HFF-Myc (cell line): ENCODE measurements around the gene RPH3AL.

Experiments used
- DNase-seq: peaks from one replicate; pipeline ENCODE4 v3.0.0-alpha.2; 2011; ENCODE audit warnings: low read depth; ENCODE audit errors: extremely low read depth
- H3K4me3 ChIP-seq: replicated peaks from 2 replicates; pipeline ENCODE4 v1.5.1; 2011; ENCODE audit warnings: low read depth, mild to moderate bottlenecking, control low read depth, low read length
- TF ChIP-seq, protein P1 (sequence below): IDR thresholded peaks from 2 replicates; pipeline ENCODE4 v1.5.1; 2012; ENCODE audit warnings: mild to moderate bottlenecking, low read depth, low read length, control low read depth; ENCODE audit errors: missing control alignments

The RPH3AL gene

DNA sequence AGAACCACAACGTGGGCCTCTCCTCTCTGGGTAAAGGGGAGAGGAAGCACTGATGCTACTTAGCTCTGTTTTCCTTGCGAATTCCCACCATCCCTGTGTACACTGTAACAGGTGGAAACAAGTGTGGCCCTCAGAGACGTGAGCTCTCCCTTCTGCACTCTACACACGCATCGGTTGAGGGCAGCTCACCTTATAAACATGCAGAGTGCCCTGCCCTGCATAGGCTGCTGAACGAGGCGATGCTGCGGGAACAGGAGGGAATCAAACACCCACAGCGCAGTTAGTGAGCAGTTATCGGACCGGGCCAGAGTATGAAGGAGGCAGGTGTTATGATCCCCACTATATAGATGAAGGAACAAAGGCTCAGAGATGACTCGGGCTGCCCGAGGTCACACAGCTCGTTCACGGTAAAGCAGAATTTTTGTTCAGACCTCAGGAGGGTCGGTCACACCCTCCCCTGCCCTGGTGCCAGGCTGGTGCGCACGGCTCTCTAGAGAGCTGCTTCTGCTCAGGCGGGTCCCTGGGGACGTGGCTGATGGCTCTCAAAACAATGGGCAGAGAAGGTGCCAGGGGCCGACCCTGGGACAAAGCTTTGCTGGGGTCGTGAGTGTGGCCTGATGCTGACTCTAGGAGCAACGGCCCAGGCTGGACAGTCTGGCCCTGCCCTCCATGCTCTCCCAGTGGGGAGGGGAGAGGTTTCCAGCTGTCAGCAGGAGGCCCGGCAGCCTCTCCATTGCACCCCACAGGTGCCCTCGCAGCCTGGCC lies 68.5 kb downstream of the RPH3AL start:
- DNase-seq: no peak
- TF ChIP-seq, protein P1, sequence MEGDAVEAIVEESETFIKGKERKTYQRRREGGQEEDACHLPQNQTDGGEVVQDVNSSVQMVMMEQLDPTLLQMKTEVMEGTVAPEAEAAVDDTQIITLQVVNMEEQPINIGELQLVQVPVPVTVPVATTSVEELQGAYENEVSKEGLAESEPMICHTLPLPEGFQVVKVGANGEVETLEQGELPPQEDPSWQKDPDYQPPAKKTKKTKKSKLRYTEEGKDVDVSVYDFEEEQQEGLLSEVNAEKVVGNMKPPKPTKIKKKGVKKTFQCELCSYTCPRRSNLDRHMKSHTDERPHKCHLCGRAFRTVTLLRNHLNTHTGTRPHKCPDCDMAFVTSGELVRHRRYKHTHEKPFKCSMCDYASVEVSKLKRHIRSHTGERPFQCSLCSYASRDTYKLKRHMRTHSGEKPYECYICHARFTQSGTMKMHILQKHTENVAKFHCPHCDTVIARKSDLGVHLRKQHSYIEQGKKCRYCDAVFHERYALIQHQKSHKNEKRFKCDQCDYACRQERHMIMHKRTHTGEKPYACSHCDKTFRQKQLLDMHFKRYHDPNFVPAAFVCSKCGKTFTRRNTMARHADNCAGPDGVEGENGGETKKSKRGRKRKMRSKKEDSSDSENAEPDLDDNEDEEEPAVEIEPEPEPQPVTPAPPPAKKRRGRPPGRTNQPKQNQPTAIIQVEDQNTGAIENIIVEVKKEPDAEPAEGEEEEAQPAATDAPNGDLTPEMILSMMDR: no peak

DNA sequence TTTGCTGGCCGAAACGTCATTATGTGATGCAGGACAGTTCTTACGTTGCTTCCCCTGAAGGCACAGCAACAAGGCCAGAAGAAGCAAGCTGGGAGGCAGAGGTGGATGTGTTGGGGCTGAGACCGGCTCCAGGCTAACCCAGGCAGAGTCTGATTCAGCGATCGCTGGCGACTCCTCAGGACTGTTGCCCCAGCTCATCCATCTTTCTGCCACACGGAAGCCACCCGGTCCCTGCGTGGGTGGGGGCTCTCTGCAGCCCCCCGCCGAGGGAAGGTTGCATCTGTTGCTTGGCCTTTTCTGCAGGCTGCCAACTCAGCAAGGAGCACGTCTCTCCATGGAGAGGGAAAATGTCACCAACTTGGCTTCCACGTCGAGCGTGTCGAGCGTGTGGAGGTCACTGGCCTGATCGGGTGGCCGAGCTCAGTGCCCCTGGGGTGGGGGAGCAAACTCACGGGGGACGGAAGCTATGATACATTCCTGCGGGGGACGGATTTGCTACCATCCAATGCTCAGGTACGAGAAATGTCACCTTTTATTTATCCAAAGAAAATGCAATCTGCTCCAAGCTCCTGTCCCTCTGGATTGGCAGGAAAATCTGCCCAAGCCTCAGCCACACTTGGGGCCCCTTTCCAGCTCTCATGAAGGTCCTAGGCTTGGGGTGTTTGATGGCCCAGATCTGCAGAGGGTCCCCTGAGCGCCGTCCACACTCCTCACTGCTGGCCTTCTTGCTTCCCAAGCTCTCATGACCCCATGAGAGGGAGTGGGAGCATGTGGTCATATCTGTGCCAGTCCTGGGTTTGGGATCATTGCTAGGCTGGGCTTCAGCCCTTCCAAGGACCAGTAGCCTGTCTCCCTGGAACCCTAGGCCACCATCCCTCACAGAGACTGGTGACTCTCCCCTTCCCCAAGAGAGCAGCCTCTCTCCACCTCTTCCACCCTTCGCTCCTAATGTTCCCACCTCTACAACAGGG lies 69.4 kb downstream of the RPH3AL start:
- no peak for DNase-seq
- TF ChIP-seq, protein P1: no peak
- no peak overlapping the region for H3K4me3 ChIP-seq

More for the DNA sequence above, 68.5 kb downstream of the RPH3AL start:
- H3K4me3 ChIP-seq: no peak overlapping the region

DNA sequence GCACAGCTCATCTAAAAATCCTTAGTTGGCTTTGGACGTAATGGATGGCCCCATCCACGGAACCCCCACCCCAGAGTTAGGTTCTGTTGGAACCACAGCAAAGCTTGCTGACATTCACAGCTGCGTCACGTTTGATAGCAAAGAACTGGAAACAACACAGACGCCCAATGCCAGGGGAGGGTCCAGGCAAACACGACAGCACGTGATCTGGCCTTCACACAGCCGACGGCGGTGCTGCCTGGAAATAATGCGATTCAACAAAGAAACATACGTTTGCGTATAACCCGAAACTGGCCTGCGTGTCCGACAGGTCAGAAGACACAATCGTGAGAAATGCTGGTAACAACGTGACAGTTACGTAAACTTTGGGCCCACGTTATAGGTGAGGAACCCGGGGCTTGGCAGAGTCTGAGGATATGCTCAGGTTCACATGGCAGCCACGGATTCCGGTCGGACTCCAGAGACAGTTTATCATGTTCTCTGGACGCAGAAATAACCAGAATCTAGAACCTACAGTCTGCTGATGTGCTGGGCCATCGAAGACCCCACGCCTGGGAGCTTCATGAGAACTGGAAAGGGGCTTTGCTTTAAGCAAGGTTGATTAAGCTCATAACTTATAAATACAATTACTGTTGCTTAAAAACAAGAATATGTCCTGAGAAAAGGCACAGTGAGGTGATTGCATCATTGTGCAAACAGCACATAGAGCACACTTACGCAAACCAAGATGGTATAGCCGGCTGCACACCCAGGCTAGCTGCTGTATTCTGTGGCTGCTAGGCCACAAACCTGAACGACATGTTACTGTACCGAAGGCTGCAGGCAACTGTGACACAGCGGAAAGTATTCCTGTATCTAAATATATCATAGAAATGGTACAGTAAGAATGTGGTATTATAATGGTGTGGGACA lies 70.4 kb downstream of the RPH3AL start:
- TF ChIP-seq, protein P1: no peak
- H3K4me3 ChIP-seq: no peak overlapping the region
- no peak for DNase-seq

DNA sequence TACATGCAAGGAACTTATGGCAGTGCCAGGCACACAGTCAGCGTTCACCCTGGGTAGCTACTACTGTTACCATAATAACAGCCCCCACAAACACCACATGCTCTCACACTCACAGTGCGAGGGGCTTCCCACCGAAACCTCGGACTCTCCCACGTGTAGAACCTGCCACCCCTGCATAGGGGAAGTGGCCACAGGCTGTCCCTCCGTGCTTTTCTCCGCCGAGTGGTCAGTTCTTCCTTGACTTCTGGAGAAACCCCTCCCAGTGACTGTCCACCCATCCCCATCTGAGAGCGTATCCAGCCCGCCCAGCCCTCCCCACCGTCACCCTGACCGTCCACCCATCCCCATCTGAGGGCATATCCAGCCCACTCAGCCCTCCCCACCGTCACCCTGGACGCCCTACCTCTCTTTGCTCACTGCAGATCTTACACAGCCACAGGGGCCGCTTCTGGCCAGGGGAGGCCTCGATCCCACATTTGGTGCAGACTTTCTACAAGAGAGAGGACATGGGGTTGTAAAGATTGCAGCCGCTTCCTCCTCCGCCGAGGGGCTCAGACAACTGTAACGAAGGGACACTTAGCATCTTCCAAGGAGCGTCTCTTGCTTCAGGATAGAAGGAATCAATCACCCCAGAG lies 71.1 kb downstream of the RPH3AL start:
- no peak for DNase-seq
- TF ChIP-seq, protein P1: no peak
- H3K4me3 ChIP-seq: no peak overlapping the region

DNA sequence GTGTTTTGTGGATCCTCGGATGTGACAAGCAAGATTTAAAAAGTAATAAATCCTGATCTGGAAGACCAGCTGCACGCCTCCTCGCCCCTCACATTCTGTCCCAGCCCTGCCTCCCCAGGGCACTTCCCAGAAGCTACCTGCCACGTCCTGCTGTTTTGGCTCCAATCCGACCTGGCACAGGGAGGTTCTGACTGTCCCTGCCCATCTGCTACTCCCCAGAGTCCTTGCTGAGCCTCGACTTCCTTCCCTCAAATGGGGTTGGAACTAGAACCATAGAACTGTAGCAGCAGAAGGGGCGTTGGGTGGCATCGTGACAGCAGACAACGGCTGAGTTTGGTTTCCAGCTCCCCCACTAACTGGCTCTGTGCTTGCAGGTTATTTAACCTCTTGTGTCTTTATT lies 71.7 kb downstream of the RPH3AL start:
- TF ChIP-seq, protein P1: no peak
- no peak overlapping the region for H3K4me3 ChIP-seq
- DNase-seq: no peak

DNA sequence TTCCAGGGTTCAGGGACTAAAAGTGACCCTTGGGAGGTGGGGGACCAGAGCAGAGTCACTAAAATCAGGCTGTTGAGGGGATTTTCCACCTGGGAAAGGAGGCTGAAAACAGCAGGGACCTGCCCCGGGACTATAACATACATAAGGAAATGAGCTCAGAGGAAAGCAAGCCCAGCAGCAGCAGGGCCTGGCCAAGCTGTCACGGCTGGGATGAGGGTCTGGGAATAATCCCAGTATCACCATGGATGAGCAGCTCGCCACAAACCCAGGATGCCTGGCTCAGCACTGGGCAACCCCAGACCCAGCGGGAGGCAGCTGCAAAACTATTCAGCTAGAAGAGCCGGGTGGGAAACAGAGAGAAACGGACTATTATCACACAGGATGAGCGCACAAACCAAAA lies 72.4 kb downstream of the RPH3AL start:
- TF ChIP-seq, protein P1: no peak
- H3K4me3 ChIP-seq: no peak overlapping the region
- DNase-seq: no peak
